HUES6 (cell line): ENCODE results near the gene DRD4.
"Not testable (repeated sequence)": the region's sequence is repeated elsewhere in the genome, so short reads cannot be mapped to it uniquely, and the experiment has no call there.

Experiments used
- H3K27ac ChIP-seq: 2 replicates; pipeline ENCODE4 v1.7.0; 2013; ENCODE audit warnings: low read depth, mild to moderate bottlenecking, low read length, inconsistent platforms
- H3K27me3 ChIP-seq: 2 replicates; pipeline ENCODE4 v1.6.1; 2013; ENCODE audit warnings: low read length; ENCODE audit not compliant: control insufficient read depth, insufficient read depth
- H3K36me3 ChIP-seq: 2 replicates; pipeline ENCODE4 v1.6.1; 2013; ENCODE audit warnings: low read length; ENCODE audit not compliant: control insufficient read depth, insufficient read depth
- H3K4me1 ChIP-seq: 2 replicates; pipeline ENCODE4 v1.6.1; 2013; ENCODE audit warnings: low read length; ENCODE audit not compliant: control insufficient read depth, insufficient read depth
- H3K4me3 ChIP-seq: 2 replicates; pipeline ENCODE4 v1.5.1; 2013; ENCODE audit warnings: low read depth, low read length
- H3K9ac ChIP-seq: one replicate; pipeline ENCODE4 v1.6.1; 2013; ENCODE audit warnings: mild to moderate bottlenecking, low read length
- H3K9me3 ChIP-seq: 2 replicates; pipeline ENCODE4 v1.6.1; 2013; ENCODE audit warnings: low read depth, low read length; ENCODE audit not compliant: control insufficient read depth, insufficient read depth

The DRD4 gene

DNA sequence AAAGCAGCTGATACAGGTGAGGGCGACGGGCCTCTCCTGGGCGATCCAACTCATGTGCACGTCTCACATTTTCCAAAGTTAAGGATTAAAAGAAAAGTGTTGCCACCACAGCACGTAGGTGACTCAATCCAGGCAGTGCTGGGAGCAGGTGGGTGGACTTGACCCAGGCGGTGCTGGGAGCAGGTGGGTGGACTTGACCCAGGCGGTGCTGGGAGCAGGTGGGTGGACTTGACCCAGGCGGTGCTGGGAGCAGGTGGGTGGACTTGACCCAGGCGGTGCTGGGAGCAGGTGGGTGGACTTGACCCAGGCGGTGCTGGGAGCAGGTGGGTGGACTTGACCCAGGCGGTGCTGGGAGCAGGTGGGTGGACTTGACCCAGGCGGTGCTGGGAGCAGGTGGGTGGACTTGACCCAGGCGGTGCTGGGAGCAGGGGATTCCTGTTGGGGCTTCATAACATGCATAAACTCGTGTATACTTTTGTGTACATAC is 10.6 kb downstream of the DRD4 start:
- not testable (repeated sequence) for H3K9ac ChIP-seq, H3K27ac ChIP-seq, H3K9me3 ChIP-seq, H3K27me3 ChIP-seq, H3K4me3 ChIP-seq, H3K4me1 ChIP-seq
- peaks cover 23% of the 10 kb centered on the region for H3K36me3 ChIP-seq

GRCh38 chr11:650482-650881 is 13.4 kb downstream of the DRD4 start:
- H3K4me3 ChIP-seq: no peak overlapping the region
- H3K9ac ChIP-seq: no peak overlapping the region
- no peaks in the 10 kb centered on the region for H3K27me3 ChIP-seq
- H3K27ac ChIP-seq: no peak overlapping the region
- H3K9me3 ChIP-seq: no peaks in the 10 kb centered on the region
- peaks cover 18% of the 10 kb centered on the region for H3K36me3 ChIP-seq
- H3K4me1 ChIP-seq: no peaks in the 10 kb centered on the region

DNA sequence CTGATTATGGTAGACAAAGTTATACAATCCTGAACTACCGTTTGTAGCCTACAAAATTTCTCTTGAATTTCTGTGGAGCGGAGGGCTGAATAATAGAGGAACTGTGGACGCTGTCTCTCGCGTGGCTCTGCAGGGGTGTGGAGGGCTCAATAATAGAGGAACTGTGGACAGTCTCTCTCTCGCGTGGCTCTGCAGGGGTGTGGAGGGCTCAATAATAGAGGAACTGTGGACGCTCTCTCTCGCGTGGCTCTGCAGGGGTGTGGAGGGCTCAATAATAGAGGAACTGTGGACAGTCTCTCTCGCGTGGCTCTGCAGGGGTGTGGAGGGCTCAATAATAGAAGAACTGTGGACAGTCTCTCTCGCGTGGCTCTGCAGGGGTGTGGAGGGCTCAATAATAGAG is 16.1 kb downstream of the DRD4 start:
- H3K9me3 ChIP-seq, H3K27ac ChIP-seq, H3K27me3 ChIP-seq, H3K9ac ChIP-seq, H3K4me3 ChIP-seq, H3K4me1 ChIP-seq: not testable (repeated sequence)
- peaks cover 20% of the 10 kb centered on the region for H3K36me3 ChIP-seq

DNA sequence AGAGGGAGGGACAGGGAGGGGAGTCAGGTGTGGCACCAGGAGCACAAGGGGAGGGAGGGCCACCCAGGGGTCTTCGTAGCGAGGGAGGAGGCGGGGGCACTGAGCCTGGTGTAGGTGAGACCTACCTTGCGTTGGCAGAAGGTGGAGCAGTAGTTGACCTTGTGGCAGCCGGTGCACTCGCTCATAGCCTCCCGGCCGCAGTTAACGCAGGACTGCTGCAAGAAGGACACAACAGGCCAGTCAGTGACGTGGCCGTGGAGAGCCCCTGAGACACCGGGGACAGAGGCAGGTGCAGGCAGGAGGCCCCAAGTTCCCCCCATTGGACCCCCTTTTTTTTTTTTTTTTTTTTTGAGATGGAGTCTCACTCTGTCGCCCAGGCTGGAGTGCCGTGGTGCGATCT is 16.8 kb downstream of the DRD4 start:
- H3K9ac ChIP-seq: no peak overlapping the region

GRCh38 chr11:654444-654843 is 17.4 kb downstream of the DRD4 start:
- not testable (repeated sequence) for H3K9ac ChIP-seq, H3K27me3 ChIP-seq, H3K4me1 ChIP-seq, H3K4me3 ChIP-seq, H3K9me3 ChIP-seq, H3K27ac ChIP-seq
- peaks cover 23% of the 10 kb centered on the region for H3K36me3 ChIP-seq

More for the DNA sequence above, 16.8 kb downstream of the DRD4 start:
- H3K4me3 ChIP-seq: no peak overlapping the region
- peaks cover 20% of the 10 kb centered on the region for H3K36me3 ChIP-seq
- H3K4me1 ChIP-seq: no peaks in the 10 kb centered on the region
- H3K27me3 ChIP-seq: no peaks in the 10 kb centered on the region
- no peaks in the 10 kb centered on the region for H3K9me3 ChIP-seq
- no peak overlapping the region for H3K27ac ChIP-seq

DNA sequence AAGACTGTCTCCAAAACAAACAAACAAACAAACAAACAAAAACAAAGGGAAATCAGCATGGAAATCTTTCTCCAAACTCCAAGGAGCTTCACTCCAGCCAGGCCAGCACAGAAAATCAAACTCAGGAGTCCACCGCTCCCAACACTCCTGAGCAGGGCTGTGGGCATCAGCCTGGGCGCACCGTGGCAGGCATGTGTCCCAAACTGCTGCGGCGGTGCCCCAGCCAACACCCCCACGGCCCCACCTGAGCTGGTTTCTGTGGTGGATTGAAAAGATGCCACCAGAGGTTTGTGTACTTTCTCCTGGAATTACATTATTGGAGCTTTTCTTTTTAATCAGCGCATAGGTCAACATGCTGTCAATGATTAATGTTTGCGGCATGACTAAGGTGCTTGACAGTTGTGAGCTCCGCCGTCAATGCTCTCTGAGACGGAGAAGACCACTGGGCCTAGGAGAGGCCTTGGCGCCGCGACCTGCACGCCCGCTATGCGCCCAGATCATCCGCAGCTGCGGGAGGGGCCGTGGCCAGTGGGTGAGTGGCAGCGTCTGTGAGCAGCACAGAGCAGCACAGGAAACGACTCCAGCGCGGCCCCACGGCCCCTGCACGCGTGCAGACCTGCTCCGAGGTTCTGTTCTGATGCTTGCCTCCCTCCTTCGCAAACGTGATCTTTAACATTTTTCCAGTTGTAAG is 18.1 kb downstream of the DRD4 start:
- Histone ChIP-seq H3K27ac (no peak overlapping the region), H3K36me3 (peaks cover 26% of the 10 kb centered on the region), H3K9me3 (no peaks in the 10 kb centered on the region), H3K27me3 (no peaks in the 10 kb centered on the region), H3K4me3 (no peak overlapping the region), H3K4me1 (no peaks in the 10 kb centered on the region), H3K9ac (no peak overlapping the region)

GRCh38 chr11:656426-656825 is 19.4 kb downstream of the DRD4 start:
- Histone ChIP-seq H3K36me3 (peaks cover 36% of the 10 kb centered on the region), H3K27me3 (no peaks in the 10 kb centered on the region), H3K9ac (no peak overlapping the region), H3K9me3 (no peaks in the 10 kb centered on the region), H3K4me1 (no peaks in the 10 kb centered on the region), H3K4me3 (no peak overlapping the region), H3K27ac (no peak overlapping the region)

GRCh38 chr11:656866-657265 is 19.8 kb downstream of the DRD4 start:
- no peak overlapping the region for H3K9ac ChIP-seq
- H3K27ac ChIP-seq: no peak overlapping the region
- H3K4me3 ChIP-seq: no peak overlapping the region
- peaks cover 36% of the 10 kb centered on the region for H3K36me3 ChIP-seq
- H3K9me3 ChIP-seq: no peaks in the 10 kb centered on the region
- no peaks in the 10 kb centered on the region for H3K4me1 ChIP-seq
- H3K27me3 ChIP-seq: no peaks in the 10 kb centered on the region

- Histone ChIP-seq H3K9me3 (no peaks in the 10 kb centered on the region), H3K9ac (no peak overlapping the region), H3K27ac (no peak overlapping the region), H3K4me3 (no peak overlapping the region), H3K27me3 (no peaks in the 10 kb centered on the region), H3K36me3 (peaks cover 36% of the 10 kb centered on the region), H3K4me1 (no peaks in the 10 kb centered on the region)
These were observed 20.6 kb downstream of the DRD4 start for GRCh38 chr11:657691-658126.

DNA sequence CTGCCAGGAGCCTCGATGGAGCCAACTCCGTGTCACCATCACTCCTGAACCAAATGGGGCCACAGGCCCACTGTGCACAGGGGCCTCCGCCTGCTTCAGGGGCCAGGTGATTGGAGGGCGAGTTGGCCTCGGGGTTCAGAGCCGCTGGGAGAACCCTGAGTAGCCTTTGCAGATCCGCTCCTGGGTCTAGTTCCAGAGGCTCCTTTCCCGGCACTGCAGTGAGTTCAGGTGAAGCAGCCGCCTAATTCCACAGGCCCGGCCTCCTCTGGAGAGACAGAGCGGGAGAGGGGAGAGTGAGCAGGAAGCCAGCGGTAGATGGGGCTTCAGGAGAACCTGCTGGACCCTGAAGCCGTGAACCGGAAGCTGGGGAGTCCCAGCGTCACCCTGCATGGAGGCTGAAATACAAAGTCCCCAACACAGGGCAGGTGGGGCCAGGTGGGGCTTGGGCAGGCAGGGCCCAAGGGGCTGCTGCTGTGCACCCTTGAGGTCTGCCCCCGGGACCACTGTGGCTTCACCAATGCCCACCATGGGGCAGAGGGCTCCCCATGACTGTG is 22.5 kb downstream of the DRD4 start:
- Histone ChIP-seq H3K4me3 (no peak overlapping the region), H3K9me3 (no peaks in the 10 kb centered on the region), H3K9ac (no peak overlapping the region), H3K27ac (no peak overlapping the region), H3K27me3 (no peaks in the 10 kb centered on the region), H3K4me1 (no peaks in the 10 kb centered on the region), H3K36me3 (peaks cover 37% of the 10 kb centered on the region)

DNA sequence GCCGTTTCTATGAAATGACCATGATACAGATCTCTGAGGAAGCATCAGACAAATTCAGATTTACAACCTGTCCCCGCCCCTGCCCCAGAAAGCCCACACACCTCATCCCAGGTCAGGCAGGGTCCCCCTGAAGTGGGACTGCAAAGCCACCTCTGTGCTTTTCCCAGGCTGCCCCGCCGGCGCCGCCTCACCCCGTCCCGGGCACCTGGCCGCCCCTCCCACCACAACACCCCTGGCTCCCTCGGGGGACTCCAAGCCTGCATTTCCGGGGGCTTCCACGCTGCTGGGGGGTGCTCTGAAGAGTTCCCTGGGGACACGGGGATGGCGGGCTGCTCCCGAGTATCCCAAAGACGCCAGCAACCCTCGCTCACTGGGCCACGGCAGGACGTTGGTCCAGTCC is 23.2 kb downstream of the DRD4 start:
- Histone ChIP-seq H3K4me3 (no peak overlapping the region), H3K9me3 (no peaks in the 10 kb centered on the region), H3K9ac (no peak overlapping the region), H3K36me3 (peaks cover 37% of the 10 kb centered on the region), H3K27me3 (no peaks in the 10 kb centered on the region), H3K27ac (no peak overlapping the region), H3K4me1 (no peaks in the 10 kb centered on the region)
